BLaER1 (cell line): ENCODE measurements around the gene PPP6R2.
"Not testable (repeated sequence)": the region's sequence is repeated elsewhere in the genome, so short reads cannot be mapped to it uniquely, and the experiment has no call there.

Experiments
- H3K27ac ChIP-seq: shearing (Covaris generic); formaldehyde crosslinking; 2 replicates; pipeline ENCODE4 v1.8.1; 2022
- H3K27me3 ChIP-seq: shearing (Covaris generic); formaldehyde crosslinking; 2 replicates; pipeline ENCODE4 v1.8.1; 2022
- H3K36me3 ChIP-seq: shearing (Covaris generic); formaldehyde crosslinking; 2 replicates; pipeline ENCODE4 v1.8.1; 2022
- H3K4me1 ChIP-seq: shearing (Covaris generic); formaldehyde crosslinking; 2 replicates; pipeline ENCODE4 v1.8.1; 2022
- H3K4me2 ChIP-seq: shearing (Covaris generic); formaldehyde crosslinking; 2 replicates; pipeline ENCODE4 v1.8.1; 2022
- H3K4me3 ChIP-seq: shearing (Covaris generic); formaldehyde crosslinking; 2 replicates; pipeline ENCODE4 v1.8.1; 2022
- H3K9ac ChIP-seq: shearing (Covaris generic); formaldehyde crosslinking; 2 replicates; pipeline ENCODE4 v1.8.1; 2022
- H3K9me3 ChIP-seq: shearing (Covaris generic); formaldehyde crosslinking; 2 replicates; pipeline ENCODE4 v1.8.1; 2022
- H4K20me1 ChIP-seq: shearing (Covaris generic); formaldehyde crosslinking; 2 replicates; pipeline ENCODE4 v1.8.1; 2022
- Cebpa-rat ChIP-seq: shearing (Covaris generic); IDR thresholded peaks from 2 replicates; pipeline ENCODE4 v1.8.1; 2022

Gene PPP6R2

DNA sequence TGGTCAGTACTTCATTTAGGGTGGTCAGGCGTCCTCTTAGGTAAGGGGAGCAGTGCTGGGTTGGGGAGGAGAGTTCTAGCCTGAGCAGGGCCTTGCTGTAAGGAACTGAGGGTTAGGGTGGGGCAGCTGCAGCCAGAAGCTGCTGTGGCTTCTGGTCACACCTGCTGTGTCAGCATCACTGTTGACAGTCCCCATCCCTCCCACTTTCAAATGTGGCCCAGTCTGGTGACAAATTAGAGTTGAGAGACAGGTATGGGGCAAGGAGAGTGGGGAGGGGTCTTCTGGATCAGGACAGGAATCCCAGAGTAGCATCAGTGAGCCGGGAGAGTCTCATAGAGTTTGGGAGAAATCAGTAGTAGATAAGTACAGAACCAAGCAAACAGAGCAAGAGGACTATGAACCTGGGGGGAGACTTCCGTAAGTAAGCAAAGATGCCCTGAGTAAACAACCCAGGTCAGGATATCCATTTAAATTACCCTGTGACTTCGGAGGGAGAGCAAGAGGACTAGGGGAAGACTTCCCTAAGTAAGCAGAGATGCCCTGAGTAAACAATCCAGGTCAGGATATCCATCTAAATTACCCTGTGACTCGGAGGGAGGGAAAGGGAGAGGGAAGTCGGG lies 53.7 kb downstream of the PPP6R2 start:
- H3K9ac ChIP-seq: no peak overlapping the region

DNA sequence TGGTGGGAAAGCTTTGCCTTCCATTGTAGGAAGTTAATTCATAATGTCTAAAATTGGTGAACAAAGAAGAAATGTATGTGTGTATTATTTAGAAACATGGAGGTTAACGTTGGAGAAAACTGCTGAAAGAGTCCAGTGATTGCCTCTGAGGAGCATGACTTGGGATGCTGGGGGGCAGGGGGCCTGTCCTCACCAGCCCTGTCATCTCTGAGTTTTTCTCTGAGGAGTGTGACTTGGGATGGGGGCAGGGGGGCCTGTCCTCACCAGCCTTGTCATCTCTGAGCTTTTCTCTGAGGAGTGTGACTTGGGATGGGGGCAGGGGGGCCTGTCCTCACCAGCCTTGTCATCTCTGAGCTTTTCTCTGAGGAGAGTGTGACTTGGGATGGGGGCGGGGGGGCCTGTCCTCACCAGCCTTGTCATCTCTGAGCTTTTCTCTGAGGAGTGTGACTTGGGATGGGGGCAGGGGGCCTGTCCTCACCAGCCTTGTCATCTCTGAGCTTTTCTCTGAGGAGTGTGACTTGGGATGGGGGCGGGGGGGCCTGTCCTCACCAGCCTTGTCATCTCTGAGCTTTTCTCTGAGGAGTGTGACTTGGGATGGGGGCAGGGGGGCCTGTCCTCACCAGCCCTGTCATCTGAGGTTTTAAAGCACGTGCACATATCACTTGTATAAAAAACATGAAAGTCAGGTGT lies 54.4 kb downstream of the PPP6R2 start:
- H3K27me3 ChIP-seq, H3K9me3 ChIP-seq, H3K4me3 ChIP-seq, H3K9ac ChIP-seq: not testable (repeated sequence)
- Histone ChIP-seq H3K36me3 (peaks cover 64% of the 10 kb centered on the region), H3K4me1 (peaks cover 77% of the 10 kb centered on the region), H3K4me2 (peak overlapping the region; percentile 85; the same call in 1 of the 2 replicates), H3K27ac (peak overlapping the region; percentile 7; the same call in 1 of the 2 replicates), H4K20me1 (peaks cover 58% of the 10 kb centered on the region)

More for the DNA sequence above, 53.7 kb downstream of the PPP6R2 start:
- Histone ChIP-seq H3K27ac (peak overlapping the region; percentile 7; the same call in 1 of the 2 replicates), H3K9me3 (no peaks in the 10 kb centered on the region), H3K4me3 (no peak overlapping the region), H3K27me3 (no peaks in the 10 kb centered on the region), H3K4me1 (peaks cover 71% of the 10 kb centered on the region), H3K36me3 (peaks cover 65% of the 10 kb centered on the region), H3K4me2 (0 out of 2 replicates have a peak overlapping the region, but pooled peaks have one; percentile 7), H4K20me1 (peaks cover 58% of the 10 kb centered on the region)
- TF ChIP-seq Cebpa-rat: no peak

DNA sequence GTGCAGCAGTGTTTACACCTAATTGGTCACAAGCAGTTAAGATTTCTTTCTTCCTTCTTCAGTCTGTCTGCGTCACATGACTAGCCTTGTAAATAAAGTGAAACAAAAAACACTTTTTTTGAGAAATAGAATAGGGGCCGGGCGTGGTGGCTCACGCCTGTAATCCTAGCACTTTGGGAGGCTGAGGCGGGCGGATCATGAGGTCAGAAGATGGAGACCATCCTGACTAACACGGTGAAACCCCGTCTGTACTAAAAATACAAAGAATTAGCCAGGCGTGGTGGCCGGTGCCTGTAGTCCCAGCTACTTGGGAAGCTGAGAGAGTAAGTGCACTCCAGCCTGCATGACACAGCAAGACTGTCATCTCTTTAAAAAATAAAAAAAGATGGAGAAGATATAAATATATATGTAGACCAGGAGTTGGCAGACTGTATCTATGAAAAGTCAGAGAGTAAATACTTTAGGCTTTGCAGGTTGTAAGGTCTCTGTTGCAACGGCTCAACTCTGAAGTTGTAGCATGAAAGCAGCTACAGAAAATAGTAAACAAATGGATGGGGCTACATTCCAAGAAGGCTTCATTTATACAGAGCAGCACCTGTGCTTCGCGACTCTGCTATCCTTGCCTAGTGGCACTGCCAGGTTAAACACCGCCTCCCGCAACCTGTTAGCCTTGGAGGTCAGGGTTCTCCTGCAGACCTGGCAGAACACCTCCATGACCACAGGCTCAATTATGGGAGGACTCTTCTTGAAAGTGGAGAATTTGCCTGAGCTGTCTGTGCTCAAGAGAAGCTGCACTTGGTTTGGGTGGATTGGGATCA lies 55.9 kb downstream of the PPP6R2 start:
- no peak for TF ChIP-seq Cebpa-rat
- H3K4me3 ChIP-seq: no peak overlapping the region
- no peaks in the 10 kb centered on the region for H3K27me3 ChIP-seq
- H3K36me3 ChIP-seq: peaks cover 50% of the 10 kb centered on the region
- no peaks in the 10 kb centered on the region for H3K9me3 ChIP-seq
- H3K4me1 ChIP-seq: peaks cover 80% of the 10 kb centered on the region
- H3K9ac ChIP-seq: peak overlapping the region; percentile 65; the same call in 1 of the 2 replicates
- peaks cover 58% of the 10 kb centered on the region for H4K20me1 ChIP-seq
- H3K4me2 ChIP-seq: peak overlapping the region; percentile 85
- H3K27ac ChIP-seq: peak overlapping the region; percentile 62

DNA sequence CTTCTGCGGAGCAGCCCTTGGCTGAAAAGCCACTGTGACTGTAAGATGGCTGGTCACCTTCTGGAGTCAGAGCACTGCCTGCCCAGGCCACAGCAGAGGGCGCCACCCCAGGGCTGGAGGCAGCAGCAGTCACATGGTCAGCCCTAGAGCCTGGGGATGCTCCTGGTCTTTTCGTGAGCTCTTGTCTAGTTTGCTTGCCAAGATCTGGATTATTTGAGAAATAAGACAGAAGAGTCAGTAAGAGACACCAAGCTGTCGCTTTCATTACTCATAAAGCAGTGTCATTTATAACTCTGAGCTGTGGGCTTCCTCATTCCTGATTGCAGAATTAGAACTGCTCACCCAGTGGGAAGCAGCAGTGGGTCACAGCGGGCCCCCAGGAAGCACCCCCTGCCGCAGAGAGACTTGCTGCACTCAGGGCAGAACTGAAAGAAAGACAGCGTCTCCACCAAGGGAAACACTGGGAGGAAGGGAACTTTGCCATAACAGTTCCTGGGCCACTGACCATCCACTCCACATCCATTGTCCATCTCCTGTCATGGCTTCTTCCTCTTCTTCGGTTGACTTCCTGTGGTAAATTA lies 56.7 kb downstream of the PPP6R2 start:
- H3K36me3 ChIP-seq: peaks cover 51% of the 10 kb centered on the region
- H3K4me3 ChIP-seq: no peak overlapping the region
- no peak for TF ChIP-seq Cebpa-rat
- H3K9me3 ChIP-seq: no peaks in the 10 kb centered on the region
- H3K27me3 ChIP-seq: no peaks in the 10 kb centered on the region
- H3K4me1 ChIP-seq: peaks cover 79% of the 10 kb centered on the region
- H3K27ac ChIP-seq: peak overlapping the region; percentile 62
- H4K20me1 ChIP-seq: peaks cover 64% of the 10 kb centered on the region
- H3K4me2 ChIP-seq: peak overlapping the region; percentile 85
- H3K9ac ChIP-seq: peak overlapping the region; percentile 65; the same call in 1 of the 2 replicates

DNA sequence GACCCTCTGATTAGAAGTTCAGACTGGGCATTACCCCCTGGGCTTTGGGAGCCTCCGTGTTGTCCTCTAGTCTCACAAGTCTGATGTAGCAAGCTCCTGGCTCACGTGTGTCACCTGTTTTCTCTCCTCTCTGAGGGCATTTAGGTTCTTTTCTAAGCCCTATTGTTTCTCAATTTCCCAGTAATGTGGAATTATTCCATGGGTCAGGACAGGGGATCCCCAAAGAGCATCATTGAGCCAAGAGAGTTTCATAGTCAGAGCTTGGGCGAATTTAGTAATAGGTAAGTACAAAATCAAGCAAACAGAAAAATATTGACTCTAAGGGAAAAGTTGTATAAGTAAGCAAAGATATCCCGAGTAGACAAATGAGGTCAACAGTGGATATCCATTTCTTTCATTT lies 57.3 kb downstream of the PPP6R2 start:
- H3K27me3 ChIP-seq: no peaks in the 10 kb centered on the region
- H3K27ac ChIP-seq: peak overlapping the region; percentile 62
- peaks cover 50% of the 10 kb centered on the region for H3K36me3 ChIP-seq
- H3K4me1 ChIP-seq: peaks cover 79% of the 10 kb centered on the region
- no peaks in the 10 kb centered on the region for H3K9me3 ChIP-seq
- no peak overlapping the region for H3K4me3 ChIP-seq
- TF ChIP-seq Cebpa-rat: no peak
- H3K4me2 ChIP-seq: peak overlapping the region; percentile 85
- H4K20me1 ChIP-seq: peaks cover 62% of the 10 kb centered on the region
- H3K9ac ChIP-seq: peak overlapping the region; percentile 65; the same call in 1 of the 2 replicates

DNA sequence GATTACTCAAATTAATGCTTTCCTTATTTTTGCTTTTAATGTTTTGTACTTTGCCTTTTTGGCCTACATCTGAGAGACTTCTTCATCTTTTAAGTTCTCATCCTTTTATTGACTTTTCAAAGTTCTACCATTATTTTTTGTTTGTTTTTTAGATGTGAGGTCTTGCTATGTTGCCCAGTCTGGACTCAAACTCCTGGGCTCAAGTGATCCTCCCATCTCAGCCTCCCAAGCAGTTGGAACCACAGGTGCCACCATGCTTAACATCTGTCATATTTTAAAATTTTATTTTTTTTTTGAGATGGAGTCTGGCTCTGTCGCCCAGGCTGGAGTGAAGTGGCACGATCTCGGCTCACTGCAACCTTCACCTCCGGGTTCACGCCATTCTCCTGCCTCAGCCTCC lies 57.8 kb downstream of the PPP6R2 start:
- Histone ChIP-seq H3K27me3 (no peaks in the 10 kb centered on the region), H3K4me1 (peaks cover 79% of the 10 kb centered on the region), H3K9ac (no peak overlapping the region), H4K20me1 (peaks cover 65% of the 10 kb centered on the region), H3K4me3 (no peak overlapping the region), H3K27ac (no peak overlapping the region), H3K36me3 (peaks cover 50% of the 10 kb centered on the region), H3K4me2 (no peak overlapping the region), H3K9me3 (no peaks in the 10 kb centered on the region)
- TF ChIP-seq Cebpa-rat: no peak

DNA sequence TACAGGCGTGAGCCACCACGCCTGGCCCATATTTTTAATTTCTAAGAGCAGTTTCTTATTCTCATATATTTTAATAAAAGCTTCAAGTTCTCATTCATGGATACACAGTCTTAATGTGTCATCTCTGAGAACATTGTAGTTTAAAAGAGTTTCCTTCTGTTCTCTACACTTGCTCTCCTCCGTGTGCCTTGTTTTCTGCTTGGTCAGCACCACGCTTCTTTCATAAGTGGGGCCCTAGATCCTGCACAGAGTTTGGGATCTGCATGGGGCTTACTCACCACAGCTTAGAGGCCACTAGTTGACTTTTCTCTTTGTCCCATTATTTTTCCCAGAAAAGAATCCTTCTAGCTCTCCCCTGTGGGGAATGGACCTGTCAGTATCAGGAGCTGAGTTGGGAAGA lies 58.8 kb downstream of the PPP6R2 start:
- H3K4me3 ChIP-seq: no peak overlapping the region
- H3K9me3 ChIP-seq: no peaks in the 10 kb centered on the region
- no peaks in the 10 kb centered on the region for H3K27me3 ChIP-seq
- H3K4me1 ChIP-seq: peaks cover 71% of the 10 kb centered on the region
- H3K27ac ChIP-seq: peak overlapping the region; percentile 54
- TF ChIP-seq Cebpa-rat: no peak
- peak overlapping the region; percentile 86 for H3K4me2 ChIP-seq
- H4K20me1 ChIP-seq: peaks cover 68% of the 10 kb centered on the region
- peaks cover 53% of the 10 kb centered on the region for H3K36me3 ChIP-seq
- no peak overlapping the region for H3K9ac ChIP-seq

DNA sequence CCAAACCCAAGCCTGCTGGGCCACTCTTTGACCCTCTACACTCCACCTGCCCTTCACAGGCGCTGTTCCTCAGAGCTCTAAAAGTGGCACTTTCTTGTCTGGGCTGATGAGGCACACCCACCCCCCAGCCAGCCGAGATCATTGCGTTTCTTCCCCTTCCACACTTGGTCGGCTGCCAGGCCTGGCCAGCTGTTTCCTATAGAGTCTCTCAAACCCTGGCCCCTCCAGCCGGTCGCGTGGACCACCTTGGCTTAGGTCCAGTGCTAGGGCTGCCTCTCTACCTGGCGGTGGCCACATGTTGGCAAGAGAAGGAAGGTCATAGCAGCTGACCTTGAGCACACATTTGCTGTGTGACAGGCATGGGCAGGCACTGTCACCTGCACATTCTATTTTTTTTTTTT lies 60.6 kb downstream of the PPP6R2 start:
- TF ChIP-seq Cebpa-rat: no peak
- H3K4me2 ChIP-seq: peak overlapping the region; percentile 86
- H3K4me3 ChIP-seq: no peak overlapping the region; the same call in 1 of the 2 replicates
- peaks cover 67% of the 10 kb centered on the region for H4K20me1 ChIP-seq
- peaks cover 67% of the 10 kb centered on the region for H3K36me3 ChIP-seq
- peaks cover 55% of the 10 kb centered on the region for H3K4me1 ChIP-seq
- no peaks in the 10 kb centered on the region for H3K9me3 ChIP-seq
- H3K27me3 ChIP-seq: no peaks in the 10 kb centered on the region
- H3K27ac ChIP-seq: peak overlapping the region; percentile 79
- peak overlapping the region; percentile 76 for H3K9ac ChIP-seq

DNA sequence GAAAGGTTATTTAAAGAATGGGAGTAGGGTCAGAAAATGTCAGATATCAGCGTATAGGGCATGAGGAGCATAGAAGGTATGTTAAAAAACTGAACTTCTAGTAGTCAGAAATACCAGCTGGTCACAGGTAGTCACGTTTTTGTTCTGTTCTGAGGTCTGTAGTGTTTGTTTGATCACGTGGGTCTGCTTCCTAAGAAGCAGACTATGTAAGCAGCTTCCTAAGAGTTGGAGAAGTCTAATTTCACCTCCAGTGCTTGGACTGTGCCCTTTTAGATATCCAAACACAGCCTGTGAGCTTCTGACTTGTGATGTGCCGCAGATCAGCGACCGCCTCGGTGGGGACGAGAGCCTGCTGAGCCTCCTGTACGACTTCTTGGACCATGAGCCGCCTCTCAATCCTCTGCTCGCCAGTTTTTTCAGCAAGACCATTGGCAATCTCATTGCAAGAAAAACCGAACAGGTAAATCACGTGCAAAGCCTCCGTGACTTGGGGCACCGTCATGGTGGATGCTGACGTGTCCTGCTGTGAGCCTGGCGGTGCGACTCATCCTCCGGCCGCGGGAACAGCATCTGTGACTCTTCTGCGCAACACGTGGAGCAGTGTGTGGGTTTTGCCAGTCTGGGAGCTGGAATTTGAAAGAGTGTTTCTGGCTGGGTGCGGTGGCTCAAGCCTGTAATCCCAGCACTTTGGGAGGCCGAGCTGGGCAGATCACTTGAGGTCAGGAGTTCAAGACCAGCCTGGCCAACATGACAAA lies 63.5 kb downstream of the PPP6R2 start:
- Histone ChIP-seq H3K9me3 (no peaks in the 10 kb centered on the region), H3K4me1 (peaks cover 26% of the 10 kb centered on the region), H3K9ac (0 out of 2 replicates have a peak overlapping the region, but pooled peaks have one; percentile 26), H4K20me1 (peaks cover 50% of the 10 kb centered on the region), H3K27ac (no peak overlapping the region; the same call in 1 of the 2 replicates), H3K36me3 (peaks cover 82% of the 10 kb centered on the region), H3K4me2 (no peak overlapping the region), H3K4me3 (no peak overlapping the region), H3K27me3 (no peaks in the 10 kb centered on the region)
- TF ChIP-seq Cebpa-rat: no peak
